TTC549 (cell line): ENCODE measurements around the gene CDKN2B-AS1.

Experiments
- FAIRE-seq: peaks from 2 replicates; lab custom pipeline; 2012; peaks lifted over from hg19 to GRCh38; lab: Jason Lieb, UNC

Gene CDKN2B-AS1

DNA sequence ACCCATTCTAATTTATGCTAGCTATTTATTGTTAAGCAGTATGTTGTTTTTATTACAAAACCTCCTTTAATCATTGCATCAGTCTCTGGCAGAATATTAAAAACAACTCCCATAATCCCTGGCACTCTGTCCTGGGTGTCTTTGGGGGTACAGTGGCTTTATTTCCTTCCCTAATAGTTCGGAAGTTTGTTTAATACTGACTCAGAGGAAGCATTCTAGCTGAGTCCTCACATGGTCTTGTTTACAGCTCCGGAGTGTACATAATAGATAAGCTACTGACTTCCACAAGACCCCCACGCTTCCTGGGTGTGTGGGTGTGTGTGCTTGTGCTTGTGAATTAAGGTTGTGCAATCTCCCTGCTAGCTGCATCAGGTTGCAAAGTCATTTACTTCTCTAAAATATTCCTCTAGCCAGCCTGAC lies 164.3 kb downstream of the CDKN2B-AS1 start:
- FAIRE-seq: no peak

DNA sequence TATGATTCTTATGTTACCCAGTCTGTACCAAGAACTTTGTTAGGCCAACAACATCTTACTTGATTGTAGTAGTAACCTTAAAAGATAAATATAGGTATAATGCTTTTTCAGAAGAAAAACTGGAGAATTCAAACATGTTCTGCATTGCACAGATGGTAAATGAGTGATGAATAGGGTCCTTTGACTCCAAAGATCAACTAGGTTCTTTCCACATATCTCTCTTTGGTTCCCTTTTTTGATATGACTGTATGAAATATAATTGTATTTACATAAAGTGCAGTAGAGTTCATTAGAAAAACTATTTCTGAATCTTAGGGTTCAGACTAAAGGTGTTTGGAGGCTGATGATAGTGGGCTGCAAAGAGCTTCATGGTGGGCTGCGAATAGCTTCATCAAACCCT lies 165.0 kb downstream of the CDKN2B-AS1 start:
- no peak for FAIRE-seq

DNA sequence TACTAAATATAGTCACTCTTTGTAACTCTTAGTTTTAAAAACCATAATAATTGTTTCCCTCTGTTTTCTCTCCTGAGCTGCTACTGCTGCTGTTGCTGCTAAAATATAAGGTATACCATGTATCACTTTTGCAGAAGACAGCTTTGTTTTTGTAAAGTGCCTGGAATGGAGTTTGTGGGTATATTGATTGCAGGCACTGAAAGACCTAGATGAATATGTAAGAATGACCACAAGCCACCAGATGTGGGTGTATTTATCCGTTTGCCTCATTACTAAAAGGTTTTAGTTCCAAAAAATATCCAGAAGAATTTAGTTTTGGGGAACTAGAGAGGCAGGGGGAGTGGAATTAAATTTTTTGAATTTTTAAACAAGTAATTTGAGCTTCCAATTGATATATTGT lies 165.6 kb downstream of the CDKN2B-AS1 start:
- FAIRE-seq: no peak

DNA sequence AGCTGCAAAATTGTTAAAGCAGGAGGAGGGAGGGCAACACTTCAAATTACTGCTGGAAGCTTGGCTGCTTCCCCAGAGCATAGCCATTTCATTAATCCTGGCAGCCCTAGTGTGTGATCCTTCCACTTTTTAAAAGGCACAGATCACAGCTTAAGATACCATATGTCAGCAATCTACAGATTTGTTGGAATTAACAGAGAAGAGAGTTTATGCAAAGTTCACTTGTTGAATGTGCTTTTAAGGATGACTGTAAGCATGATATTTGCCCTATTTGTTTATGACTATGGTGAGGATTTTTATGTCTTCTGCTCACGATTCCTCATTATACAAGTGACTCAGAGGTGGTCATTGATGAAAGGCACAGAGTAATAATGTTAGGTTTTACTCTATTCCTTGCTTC lies 170.6 kb downstream of the CDKN2B-AS1 start:
- no peak for FAIRE-seq

DNA sequence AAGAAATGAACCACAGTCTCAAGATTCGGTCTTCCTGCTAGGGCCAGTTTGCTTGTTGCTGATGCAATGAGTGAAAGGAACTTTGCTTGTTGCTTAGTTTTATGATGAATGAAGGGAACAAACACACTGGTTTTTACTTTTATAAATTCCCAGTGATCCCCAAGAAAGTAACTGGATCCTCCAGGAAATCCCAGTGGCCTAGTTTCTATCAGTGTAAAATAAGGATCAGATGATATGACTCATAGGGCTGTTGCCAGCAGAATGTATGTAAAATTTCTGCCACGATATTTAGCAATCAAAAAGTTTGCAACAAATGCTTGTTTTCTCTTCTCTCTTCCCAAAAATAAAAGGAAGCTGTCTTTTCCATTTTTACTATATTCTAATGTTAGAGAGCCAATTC lies 174.7 kb downstream of the CDKN2B-AS1 start:
- no peak for FAIRE-seq

DNA sequence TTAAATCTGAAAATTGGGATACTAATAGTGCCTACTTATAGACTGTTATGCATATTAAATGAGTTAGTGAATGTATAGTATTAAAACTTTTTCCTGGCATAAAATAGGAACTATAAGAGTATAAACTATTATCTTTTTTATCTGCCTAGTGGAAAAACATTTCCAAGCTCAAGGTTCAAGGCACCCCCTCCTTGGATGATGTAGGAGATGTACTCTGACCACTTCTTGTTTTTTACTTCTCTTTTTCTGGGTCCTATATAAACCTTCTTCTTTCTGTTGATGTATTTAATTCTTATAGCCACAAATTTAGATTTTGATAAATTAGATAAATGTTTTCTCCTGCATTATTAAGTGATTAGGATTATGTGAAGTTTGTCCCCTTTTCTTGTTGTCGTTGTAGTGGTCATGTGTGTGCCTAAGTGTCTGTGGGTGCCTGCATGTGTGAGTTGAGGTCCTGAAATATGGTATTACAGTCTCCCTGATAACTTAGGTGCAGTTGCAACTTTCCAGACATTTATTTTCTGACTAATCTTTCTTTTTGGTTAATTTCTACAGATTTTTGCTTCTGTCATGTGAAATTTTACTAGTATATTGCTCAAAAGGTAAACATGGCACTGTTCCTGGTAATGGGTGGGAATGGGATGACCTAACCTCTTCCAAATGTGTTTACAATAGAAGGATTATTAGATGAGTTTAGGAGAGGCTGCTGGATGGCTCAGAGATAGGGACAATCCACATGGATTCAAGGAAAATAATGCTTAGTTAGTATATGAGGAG lies 175.3 kb downstream of the CDKN2B-AS1 start:
- no peak for FAIRE-seq
